HUES6 (cell line): ENCODE data around the gene TUBE1.

ENCODE experiments used
- H3K27ac ChIP-seq: 2 replicates; pipeline ENCODE4 v1.7.0; 2013; ENCODE audit warnings: low read depth, mild to moderate bottlenecking, low read length, inconsistent platforms
- H3K27me3 ChIP-seq: 2 replicates; pipeline ENCODE4 v1.6.1; 2013; ENCODE audit warnings: low read length; ENCODE audit not compliant: control insufficient read depth, insufficient read depth
- H3K36me3 ChIP-seq: 2 replicates; pipeline ENCODE4 v1.6.1; 2013; ENCODE audit warnings: low read length; ENCODE audit not compliant: control insufficient read depth, insufficient read depth
- H3K4me1 ChIP-seq: 2 replicates; pipeline ENCODE4 v1.6.1; 2013; ENCODE audit warnings: low read length; ENCODE audit not compliant: control insufficient read depth, insufficient read depth
- H3K4me3 ChIP-seq: 2 replicates; pipeline ENCODE4 v1.5.1; 2013; ENCODE audit warnings: low read depth, low read length
- H3K9ac ChIP-seq: one replicate; pipeline ENCODE4 v1.6.1; 2013; ENCODE audit warnings: mild to moderate bottlenecking, low read length
- H3K9me3 ChIP-seq: 2 replicates; pipeline ENCODE4 v1.6.1; 2013; ENCODE audit warnings: low read depth, low read length; ENCODE audit not compliant: control insufficient read depth, insufficient read depth

Gene TUBE1

GRCh38 chr6:112026933-112027332 is 60.3 kb downstream of the TUBE1 start:
- no peaks in the 10 kb centered on the region for H3K27me3 ChIP-seq
- no peak overlapping the region for H3K27ac ChIP-seq
- no peak overlapping the region for H3K9ac ChIP-seq
- no peaks in the 10 kb centered on the region for H3K4me1 ChIP-seq
- H3K4me3 ChIP-seq = no peak overlapping the region
- H3K36me3 ChIP-seq = no peaks in the 10 kb centered on the region
- peaks cover 12% of the 10 kb centered on the region for H3K9me3 ChIP-seq

GRCh38 chr6:112024464-112024863 is 62.8 kb downstream of the TUBE1 start:
- Histone ChIP-seq H3K27me3 (no peaks in the 10 kb centered on the region), H3K27ac (no peak overlapping the region), H3K4me1 (no peaks in the 10 kb centered on the region), H3K9me3 (peaks cover 12% of the 10 kb centered on the region), H3K36me3 (no peaks in the 10 kb centered on the region), H3K9ac (no peak overlapping the region), H3K4me3 (no peak overlapping the region)

GRCh38 chr6:112022749-112023148 is 64.5 kb downstream of the TUBE1 start:
- H3K4me3 ChIP-seq = no peak overlapping the region
- peaks cover 12% of the 10 kb centered on the region for H3K9me3 ChIP-seq
- no peak overlapping the region for H3K9ac ChIP-seq
- no peaks in the 10 kb centered on the region for H3K36me3 ChIP-seq
- no peaks in the 10 kb centered on the region for H3K27me3 ChIP-seq
- H3K27ac ChIP-seq = no peak overlapping the region
- H3K4me1 ChIP-seq = no peaks in the 10 kb centered on the region

- Histone ChIP-seq H3K4me3 (no peak overlapping the region), H3K9me3 (peaks cover 12% of the 10 kb centered on the region), H3K36me3 (no peaks in the 10 kb centered on the region), H3K27me3 (no peaks in the 10 kb centered on the region), H3K27ac (no peak overlapping the region), H3K9ac (no peak overlapping the region), H3K4me1 (no peaks in the 10 kb centered on the region)
These were observed 65.5 kb downstream of the TUBE1 start for GRCh38 chr6:112021691-112022310.
